GM23338 (cell line): ENCODE data around the gene RIIAD1. TPM values are rescaled to one million over a fixed set of nuclear protein-coding genes. Genes with fewer than 3 reads are reported as not detected.

Experiments
- ATAC-seq: fragments of 200-7000 bp; cut with Tn5 transposase; 3 replicates; pipeline ENCODE4 v1.9.1; 2020
- DNase-seq: peaks from one replicate; pipeline ENCODE4 v3.0.0-alpha.2; 2015; ENCODE audit warnings: low spot score
- H2AFZ ChIP-seq: fragments of 200-600 bp; sonication (generic); 2 replicates; pipeline ENCODE4 v1.8.0; 2016; ENCODE audit warnings: antibody characterized with exemption, mild to moderate bottlenecking, moderate library complexity
- H3F3A ChIP-seq: fragments of 200-600 bp; sonication (generic); replicated peaks from 2 replicates; pipeline ENCODE4 v1.8.0; 2017; ENCODE audit warnings: antibody characterized with exemption, mixed run types, low read depth
- H3K27ac ChIP-seq: fragments of 200-600 bp; sonication (generic); 2 replicates; pipeline ENCODE4 v1.6.1; 2016; ENCODE audit warnings: low read depth
- H3K27me3 ChIP-seq: fragments of 200-600 bp; sonication (generic); 2 replicates; pipeline ENCODE4 v1.8.0; 2016; ENCODE audit warnings: mild to moderate bottlenecking, mixed run types, moderate library complexity; ENCODE audit not compliant: insufficient read depth
- H3K36me3 ChIP-seq: fragments of 200-600 bp; sonication (generic); 2 replicates; pipeline ENCODE4 v1.8.0; 2016; ENCODE audit warnings: mild to moderate bottlenecking; ENCODE audit not compliant: insufficient read depth
- H3K4me1 ChIP-seq: fragments of 200-600 bp; sonication (generic); 2 replicates; pipeline ENCODE4 v1.8.0; 2016; ENCODE audit warnings: mild to moderate bottlenecking, moderate library complexity; ENCODE audit not compliant: insufficient read depth
- H3K4me2 ChIP-seq: fragments of 200-600 bp; sonication (generic); 2 replicates; pipeline ENCODE4 v1.7.1; 2017; ENCODE audit warnings: mixed run types
- H3K4me3 ChIP-seq: fragments of 200-600 bp; sonication (generic); 2 replicates; pipeline ENCODE4 v1.6.1; 2016; ENCODE audit warnings: mixed run types
- H3K79me2 ChIP-seq: fragments of 200-600 bp; sonication (generic); replicated peaks from 2 replicates; pipeline ENCODE4 v1.8.0; 2017; ENCODE audit warnings: mild to moderate bottlenecking; ENCODE audit not compliant: insufficient read depth
- H3K9me2 ChIP-seq: fragments of 200-600 bp; sonication (generic); 2 replicates; pipeline ENCODE4 v1.8.0; 2017; ENCODE audit not compliant: insufficient read depth
- H4K20me1 ChIP-seq: fragments of 200-600 bp; sonication (generic); replicated peaks from 2 replicates; pipeline ENCODE4 v1.8.0; 2017; ENCODE audit warnings: mild to moderate bottlenecking; ENCODE audit not compliant: insufficient read depth
- H3K27ac Mint-ChIP-seq: 2 replicates; pipeline ENCODE4 v1.8.0; 2020; ENCODE audit warnings: inconsistent platforms, mild to moderate bottlenecking, moderate library complexity, mixed read lengths
- H3K27me3 Mint-ChIP-seq: 3 replicates; pipeline ENCODE4 v1.8.0; 2022; ENCODE audit warnings: low read depth, mild to moderate bottlenecking, moderate library complexity, mixed read lengths, inconsistent platforms; ENCODE audit not compliant: insufficient read depth, poor library complexity
- H3K36me3 Mint-ChIP-seq: 3 replicates; pipeline ENCODE4 v1.8.0; 2021; ENCODE audit warnings: low read depth, mild to moderate bottlenecking, inconsistent platforms, moderate library complexity, mixed read lengths
- H3K4me1 Mint-ChIP-seq: 3 replicates; pipeline ENCODE4 v1.8.0; 2020; ENCODE audit warnings: mild to moderate bottlenecking, inconsistent platforms, mixed read lengths
- H3K4me3 Mint-ChIP-seq: 3 replicates; pipeline ENCODE4 v1.8.0; 2021; ENCODE audit warnings: moderate library complexity, mild to moderate bottlenecking, inconsistent platforms, mixed read lengths
- H3K9me3 Mint-ChIP-seq: 3 replicates; pipeline ENCODE4 v1.8.0; 2020; ENCODE audit warnings: moderate library complexity, mild to moderate bottlenecking, inconsistent platforms, mixed read lengths
- CREB1 ChIP-seq: fragments of 250-450 bp; sonication (Bioruptor Pico); IDR thresholded peaks from 2 replicates; pipeline ENCODE4 v1.5.0; 2020; ENCODE audit warnings: low read depth, mild to moderate bottlenecking, moderate library complexity
- CTCF ChIP-seq, 2 experiments: fragments of 200-600 bp in 1 of 2; sonication (generic) in 1 of 2; conservative IDR thresholded peaks; 2 replicates each; pipeline versions ENCODE4 v1.5.1 to v1.6.1; 2016 to 2017; ENCODE audit warnings: antibody characterized with exemption in 2 of 2, low read depth in 2 of 2, mild to moderate bottlenecking in 2 of 2, moderate library complexity in 1 of 2
- ETS1 ChIP-seq: IDR thresholded peaks from 2 replicates; pipeline ENCODE4 v1.6.1; 2016; ENCODE audit warnings: antibody characterized with exemption
- EZH2 ChIP-seq: fragments of 200-600 bp; sonication (generic); IDR thresholded peaks from one replicate; pipeline ENCODE4 v1.8.0; 2017; ENCODE audit warnings: antibody characterized with exemption, mild to moderate bottlenecking, low read depth; ENCODE audit not compliant: unreplicated experiment
- EZH2phosphoT487 ChIP-seq: fragments of 200-600 bp; sonication (generic); IDR thresholded peaks from one replicate; pipeline ENCODE4 v1.8.1; 2018; ENCODE audit warnings: antibody characterized with exemption; ENCODE audit not compliant: unreplicated experiment
- JUNB ChIP-seq: IDR thresholded peaks from one replicate; pipeline ENCODE4 v1.6.1; 2016; ENCODE audit warnings: antibody characterized with exemption; ENCODE audit not compliant: unreplicated experiment
- NANOG ChIP-seq: IDR thresholded peaks from 2 replicates; pipeline ENCODE4 v1.6.1; 2016; ENCODE audit warnings: antibody characterized with exemption, borderline replicate concordance
- POLR2AphosphoS5 ChIP-seq: IDR thresholded peaks from 2 replicates; pipeline ENCODE4 v1.6.1; 2016; ENCODE audit warnings: antibody characterized with exemption, low read depth
- REST ChIP-seq: IDR thresholded peaks from one replicate; pipeline ENCODE4 v1.6.1; 2018; ENCODE audit warnings: antibody characterized with exemption; ENCODE audit not compliant: unreplicated experiment
- STAT1 ChIP-seq: IDR thresholded peaks from one replicate; pipeline ENCODE4 v1.6.1; 2016; ENCODE audit warnings: antibody characterized with exemption; ENCODE audit not compliant: unreplicated experiment
- ZNF114 ChIP-seq: fragments of 250-450 bp; sonication (Bioruptor Pico); IDR thresholded peaks from 2 replicates; pipeline ENCODE4 v1.5.0; 2020; ENCODE audit warnings: mild to moderate bottlenecking, moderate library complexity
- ZNF331 ChIP-seq: fragments of 250-450 bp; sonication (Bioruptor Pico); IDR thresholded peaks from 2 replicates; pipeline ENCODE4 v1.5.0; 2020; ENCODE audit warnings: low read depth, mild to moderate bottlenecking, moderate library complexity
- polyA plus RNA-seq: library from polyadenylated mRNA; unstranded; fragments of >200 nt; fragmentation: Nextera tagmentation; extraction: Ambion mirVana; gene quantifications from 2 replicates; pipeline ENCODE4 v1.2.1, GENCODE V29; 2016
- total RNA-seq: library from RNA; depleted of rRNA; stranded (reverse); fragments of >200 nt; shearing (Covaris generic); gene quantifications from 2 replicates; pipeline ENCODE4 v1.2.3, GENCODE V29; 2014

Gene RIIAD1
- total and polyA plus RNA-seq, 2 experiments from 2014 or later, result not detected

GRCh38 chr1:151673407-151673806 lies 47.9 kb upstream of the RIIAD1 start (continued):
- TF ChIP-seq ZNF114 (no peak), STAT1 (no peak), ZNF331 (no peak), NANOG (no peak), EZH2phosphoT487 (no peak), ETS1 (no peak)

GRCh38 chr1:151680391-151680790 lies 40.9 kb upstream of the RIIAD1 start:
- no peaks in the 10 kb centered on the region for H3K27me3 ChIP-seq
- H3K4me3 ChIP-seq, result no peak overlapping the region
- H3K79me2 ChIP-seq, result no peaks in the 10 kb centered on the region
- H3K4me2 ChIP-seq, result no peak overlapping the region
- H3K9me2 ChIP-seq, result no peaks in the 10 kb centered on the region
- Mint-ChIP-seq H3K27ac (0 out of 2 replicates have a peak overlapping the region, but pooled peaks have one; percentile 26), H3K4me1 (no peaks in the 10 kb centered on the region), H3K9me3 (no peaks in the 10 kb centered on the region), H3K36me3 (no peaks in the 10 kb centered on the region), H3K4me3 (no peak overlapping the region), H3K27me3 (no peaks in the 10 kb centered on the region)
- H3K36me3 ChIP-seq, result no peaks in the 10 kb centered on the region
- no peak overlapping the region for H2AFZ ChIP-seq
- H3K4me1 ChIP-seq, result no peaks in the 10 kb centered on the region
- H3F3A ChIP-seq, result no peaks in the 10 kb centered on the region
- H3K27ac ChIP-seq, result no peak overlapping the region
- no peak for ATAC-seq
- H4K20me1 ChIP-seq, result no peaks in the 10 kb centered on the region
- no peak for DNase-seq
- TF ChIP-seq CREB1 (CRISPR knock-in tag) (no peak), REST (no peak), STAT1 (no peak), EZH2phosphoT487 (no peak)

- TF ChIP-seq STAT1 (no peak), EZH2 (no peak), ZNF114 (no peak), CTCF (conservative IDR thresholded peaks at IDR 0.05; ENCODE audit: low read depth in 2 of 2) (no peak), CREB1 (CRISPR knock-in tag) (no peak), REST (no peak), ZNF331 (no peak), NANOG (no peak), POLR2AphosphoS5 (no peak), JUNB (no peak), EZH2phosphoT487 (no peak)
- H2AFZ ChIP-seq, result no peak overlapping the region
- Mint-ChIP-seq H3K4me1 (no peaks in the 10 kb centered on the region), H3K36me3 (peaks cover under 1% of the 10 kb centered on the region; the same call in 1 of the 3 replicates), H3K4me3 (no peak overlapping the region), H3K9me3 (no peaks in the 10 kb centered on the region), H3K27ac (no peak overlapping the region), H3K27me3 (no peaks in the 10 kb centered on the region)
- no peaks in the 10 kb centered on the region for H3K27me3 ChIP-seq
- no peaks in the 10 kb centered on the region for H3K79me2 ChIP-seq
- no peak overlapping the region for H3K4me2 ChIP-seq
- ATAC-seq (no peak), DNase-seq (no peak)
- H4K20me1 ChIP-seq, result no peaks in the 10 kb centered on the region
- no peak overlapping the region for H3K4me3 ChIP-seq
- H3F3A ChIP-seq, result no peaks in the 10 kb centered on the region
- H3K27ac ChIP-seq, result no peak overlapping the region
- no peaks in the 10 kb centered on the region for H3K4me1 ChIP-seq
- H3K36me3 ChIP-seq, result no peaks in the 10 kb centered on the region
- H3K9me2 ChIP-seq, result no peaks in the 10 kb centered on the region
Measured at GRCh38 chr1:151680826-151681225, 40.5 kb upstream of the RIIAD1 start.
